H1 (cell line): ENCODE results near the gene ANKRD6. TPM values are rescaled to one million over a fixed set of nuclear protein-coding genes. Genes with fewer than 3 reads are reported as not detected.

Experiments used
- CTCF ChIA-PET: fragments of 300-600 bp; sonication (Branson Sonifier 250); formaldehyde crosslinking; loops from one replicate; lab custom pipeline; 2021; ENCODE audit not compliant: partially characterized antibody; lab: Charles Lee
- POLR2A ChIA-PET: fragments of 300-600 bp; sonication (Branson Sonifier 250); formaldehyde crosslinking; loops from one replicate; lab custom pipeline; 2021; ENCODE audit warnings: inconsistent platforms; ENCODE audit not compliant: partially characterized antibody; lab: Charles Lee
- DNase-seq, 2 experiments: peaks; one replicate each; pipeline versions ENCODE4 v3.0.0 to v3.0.0-alpha.2; 2010 to 2022; ENCODE audit warnings: low spot score in 2 of 2, low read depth in 1 of 2, mixed read lengths in 1 of 2
- FAIRE-seq: peaks from 2 replicates; lab custom pipeline; 2011; peaks lifted over from hg19 to GRCh38; lab: Jason Lieb, UNC
- H2AFZ ChIP-seq: 2 replicates; pipeline ENCODE4 v1.8.1; 2012; ENCODE audit warnings: low read length, inconsistent platforms
- H2AK5ac ChIP-seq: 2 replicates; pipeline ENCODE4 v1.6.1; 2013; ENCODE audit warnings: low read depth, low read length
- H2BK120ac ChIP-seq: replicated peaks from 2 replicates; pipeline ENCODE3; 2013; ENCODE audit warnings: low read depth, low read length, inconsistent platforms
- H2BK12ac ChIP-seq: 2 replicates; pipeline ENCODE4 v1.6.1; 2013; ENCODE audit warnings: low read depth, low read length
- H2BK15ac ChIP-seq: 2 replicates; pipeline ENCODE4 v1.6.1; 2013; ENCODE audit warnings: low read length
- H2BK20ac ChIP-seq: 2 replicates; pipeline ENCODE4 v1.6.1; 2013; ENCODE audit warnings: low read length
- H2BK5ac ChIP-seq: 2 replicates; pipeline ENCODE4 v1.6.1; 2013; ENCODE audit warnings: low read depth, low read length
- H3K14ac ChIP-seq: 2 replicates; pipeline ENCODE4 v1.6.1; 2013; ENCODE audit warnings: inconsistent platforms; ENCODE audit not compliant: insufficient read length
- H3K18ac ChIP-seq: 2 replicates; pipeline ENCODE4 v1.6.1; 2013; ENCODE audit warnings: low read length; ENCODE audit errors: extremely low read depth
- H3K23ac ChIP-seq: 2 replicates; pipeline ENCODE4 v1.6.1; 2013; ENCODE audit warnings: inconsistent platforms; ENCODE audit not compliant: insufficient read length
- H3K23me2 ChIP-seq: 2 replicates; pipeline ENCODE4 v1.6.1; 2013; ENCODE audit warnings: low read depth, low read length
- H3K27ac ChIP-seq: 2 replicates; pipeline ENCODE4 v1.6.1; 2011; ENCODE audit warnings: low read depth, low read length, inconsistent platforms
- H3K27me3 ChIP-seq, 4 experiments: replicated peaks in 1 of 4; 1 replicate in 1 of 4; 2 replicates in 3 of 4; pipeline versions ENCODE4 v1.6.1 to v1.8.1; 2011 to 2013; ENCODE audit warnings: low read length in 3 of 4, mild to moderate bottlenecking in 3 of 4, inconsistent platforms in 2 of 4, mixed read lengths in 2 of 4, moderate library complexity in 1 of 4; ENCODE audit not compliant: control insufficient read depth in 3 of 4, insufficient read depth in 3 of 4; ENCODE audit errors: extremely low read depth in 1 of 4
- H3K36me3 ChIP-seq, 4 experiments: 2 replicates each; pipeline versions ENCODE4 v1.6.1 to v1.8.1; 2011 to 2013; ENCODE audit warnings: mild to moderate bottlenecking in 4 of 4, low read length in 3 of 4, moderate library complexity in 2 of 4, control low read depth in 1 of 4, inconsistent platforms in 1 of 4; ENCODE audit not compliant: insufficient read depth in 4 of 4, control insufficient read depth in 2 of 4
- H3K4ac ChIP-seq: replicated peaks from 2 replicates; pipeline ENCODE3; 2013; ENCODE audit warnings: low read length, low read depth, mixed read lengths, inconsistent platforms; ENCODE audit not compliant: insufficient read length
- H3K4me1 ChIP-seq, 4 experiments: replicated peaks in 1 of 4; 1 replicate in 1 of 4; 2 replicates in 3 of 4; pipeline versions ENCODE4 v1.6.1 to v1.8.1; 2011 to 2013; ENCODE audit warnings: low read length in 3 of 4, inconsistent platforms in 2 of 4, mixed read lengths in 1 of 4; ENCODE audit not compliant: insufficient read depth in 4 of 4, control insufficient read depth in 3 of 4
- H3K4me2 ChIP-seq, 2 experiments: 2 replicates each; pipeline versions ENCODE4 v1.6.1 to v1.8.1; 2011 to 2013; ENCODE audit warnings: low read depth in 2 of 2, low read length in 2 of 2, control low read depth in 1 of 2, inconsistent platforms in 1 of 2, mild to moderate bottlenecking in 1 of 2; ENCODE audit not compliant: insufficient read depth in 1 of 2
- H3K4me3 ChIP-seq, 4 experiments: fragments of 200-600, 300-600 bp in 1 of 4; sonication (generic), shearing (Covaris generic), sonication (Bioruptor Twin) in 1 of 4; 2 replicates each; pipeline versions ENCODE4 v1.5.1 to v1.8.1; 2011 to 2016; ENCODE audit warnings: low read length in 4 of 4, low read depth in 3 of 4, control low read depth in 2 of 4, inconsistent platforms in 2 of 4, mild to moderate bottlenecking in 2 of 4, mixed read lengths in 1 of 4, moderate library complexity in 1 of 4; ENCODE audit not compliant: insufficient read depth in 2 of 4; ENCODE audit errors: extremely low read depth in 1 of 4
- H3K56ac ChIP-seq: replicated peaks from 2 replicates; pipeline ENCODE3; 2013; ENCODE audit warnings: low read depth, mild to moderate bottlenecking, mixed read lengths, low read length, inconsistent platforms; ENCODE audit not compliant: insufficient read length
- H3K79me1 ChIP-seq: 2 replicates; pipeline ENCODE4 v1.6.1; 2013; ENCODE audit warnings: low read depth, low read length, control low read depth
- H3K79me2 ChIP-seq, 2 experiments: 2 replicates each; pipeline versions ENCODE4 v1.6.1 to v1.8.1; 2012 to 2013; ENCODE audit warnings: low read length in 2 of 2, mild to moderate bottlenecking in 2 of 2, inconsistent platforms in 1 of 2; ENCODE audit not compliant: insufficient read depth in 2 of 2, control insufficient read depth in 1 of 2
- H3K9ac ChIP-seq, 4 experiments: replicated peaks in 1 of 4; 1 replicate in 1 of 4; 2 replicates in 3 of 4; pipeline versions ENCODE4 v1.6.1 to v1.8.1; 2011 to 2013; ENCODE audit warnings: low read depth in 3 of 4, low read length in 3 of 4, control low read depth in 2 of 4, mild to moderate bottlenecking in 2 of 4, moderate library complexity in 2 of 4, inconsistent platforms in 1 of 4; ENCODE audit errors: extremely low read depth in 1 of 4
- H3K9me3 ChIP-seq, 2 experiments: 2 replicates each; pipeline versions ENCODE4 v1.6.1 to v1.8.1; 2012 to 2013; ENCODE audit warnings: mild to moderate bottlenecking in 2 of 2, moderate library complexity in 2 of 2, control low read depth in 1 of 2, inconsistent platforms in 1 of 2, low read depth in 1 of 2, low read length in 1 of 2, mixed read lengths in 1 of 2; ENCODE audit not compliant: insufficient read depth in 2 of 2
- H4K20me1 ChIP-seq, 2 experiments: replicated peaks in 1 of 2; 2 replicates each; pipeline versions ENCODE3 to v1.8.1; 2011 to 2013; ENCODE audit warnings: inconsistent platforms in 2 of 2, low read length in 2 of 2, mild to moderate bottlenecking in 1 of 2; ENCODE audit not compliant: insufficient read depth in 2 of 2, control insufficient read depth in 1 of 2
- H4K5ac ChIP-seq: 2 replicates; pipeline ENCODE4 v1.6.1; 2013; ENCODE audit warnings: low read length, low read depth, mixed read lengths, inconsistent platforms; ENCODE audit not compliant: insufficient read length
- H4K8ac ChIP-seq: 2 replicates; pipeline ENCODE4 v1.8.0; 2013; ENCODE audit warnings: mild to moderate bottlenecking, moderate library complexity, low read length, inconsistent platforms; ENCODE audit not compliant: insufficient read depth; ENCODE audit errors: extremely low read depth
- H4K91ac ChIP-seq: replicated peaks from 2 replicates; pipeline ENCODE3; 2013; ENCODE audit warnings: low read length, mixed read lengths, inconsistent platforms; ENCODE audit not compliant: insufficient read length
- ASH2L ChIP-seq: fragments of 200-600, 300-600 bp; sonication (generic); IDR thresholded peaks from one replicate; pipeline ENCODE4 v1.7.1; 2017; ENCODE audit warnings: low read length
- BRCA1 ChIP-seq: IDR thresholded peaks from 2 replicates; pipeline ENCODE4 v1.6.1; 2012; ENCODE audit warnings: low read depth, low read length, improper control_type of control experiment
- FOSL1 ChIP-seq: IDR thresholded peaks from 2 replicates; pipeline ENCODE4 v1.6.1; 2011; ENCODE audit warnings: mild to moderate bottlenecking, low read depth, low read length, moderate library complexity; ENCODE audit not compliant: insufficient read depth
- KDM5A ChIP-seq: fragments of 200-600 bp; IDR thresholded peaks from 2 replicates; pipeline ENCODE4 v1.7.1; 2012; ENCODE audit warnings: mild to moderate bottlenecking, low read length, inconsistent platforms, mixed read lengths
- POLR2AphosphoS5 ChIP-seq: IDR thresholded peaks from 2 replicates; pipeline ENCODE4 v1.6.1; 2011; ENCODE audit warnings: low read depth, low read length
- SIN3A ChIP-seq, 2 experiments: IDR thresholded peaks in 1 of 2; conservative IDR thresholded peaks in 1 of 2; 2 replicates each; pipeline ENCODE4 v1.6.1; 2011 to 2012; ENCODE audit warnings: low read length in 2 of 2, improper control_type of control experiment in 1 of 2, low read depth in 1 of 2, mild to moderate bottlenecking in 1 of 2
- SIX5 ChIP-seq: IDR thresholded peaks from 2 replicates; pipeline ENCODE4 v1.6.1; 2011; ENCODE audit warnings: mild to moderate bottlenecking, low read depth, low read length
- polyA plus RNA-seq, 7 experiments: library from polyadenylated mRNA; depleted of rRNA in 3 of 7; stranded (reverse) in 5 of 7; unstranded in 2 of 7; fragments of >200 nt in 5 of 7; fragments of 200-250 nt in 2 of 7; gene quantifications; 1 replicate in 5 of 7; 2 replicates in 1 of 7; 4 replicates in 1 of 7; pipeline versions ENCODE4 v1.2.1 to v1.2.3, GENCODE V29; 2011 to 2013; ENCODE audit warnings: missing spikeins in 2 of 7, mixed read lengths in 2 of 7
- total RNA-seq: library from RNA; stranded (reverse); fragmentation: NEBNext Ultra II Directional; extraction: Animal tissue kit (Norgen Biotek cat#: 25700); gene quantifications from 2 replicates; pipeline ENCODE4 v1.2.1, GENCODE V29; 2021

ANKRD6 gene
- total and polyA plus RNA-seq, 2 of the 8 experiments (the other 6 are each of a cell fraction or from before 2014, with no cell fraction given): 5.9 to 12.8 TPM

DNA sequence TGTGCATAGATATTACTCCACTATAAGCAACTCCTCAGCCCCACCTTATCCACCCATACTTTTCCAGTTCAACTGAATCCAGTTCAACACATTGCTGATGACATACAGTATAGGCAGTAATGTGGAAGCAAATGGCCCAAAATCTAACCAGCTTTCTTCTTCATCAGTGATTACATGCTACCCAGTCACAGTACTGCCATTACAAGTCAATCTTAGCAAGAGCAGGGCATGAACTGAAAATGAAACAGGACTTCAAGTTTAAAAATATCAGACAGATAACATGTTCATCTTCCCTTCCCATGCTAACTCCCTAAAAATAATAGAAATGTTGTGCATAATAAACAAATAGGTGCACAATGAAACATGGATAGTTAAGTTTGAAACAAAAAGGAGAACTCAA, 40.1 kb upstream of the ANKRD6 start:
- Histone ChIP-seq H2AK5ac (no peak overlapping the region), H3K4me1 (no peaks in the 10 kb centered on the region), H3K79me2 (0 out of 4 replicates have a peak, but pooled peaks cover 0 to 2% of the 10 kb centered on the region in 2 experiments), H2BK120ac (no peak overlapping the region), H3K23me2 (no peaks in the 10 kb centered on the region), H4K20me1 (no peaks in the 10 kb centered on the region), H2BK5ac (no peak overlapping the region), H3K4ac (no peak overlapping the region), H3K4me3 (no peak overlapping the region), H2BK20ac (no peak overlapping the region), H3K14ac (no peak overlapping the region), H3K79me1 (no peaks in the 10 kb centered on the region), H3K23ac (no peak overlapping the region), H2AFZ (no peak overlapping the region), H3K9ac (no peak overlapping the region), H3K18ac (no peak overlapping the region), H2BK15ac (no peak overlapping the region), H3K9me3 (no peaks in the 10 kb centered on the region), H3K36me3 (no peaks in the 10 kb centered on the region), H3K4me2 (no peak overlapping the region), H3K27me3 (no peaks in the 10 kb centered on the region), H2BK12ac (no peak overlapping the region), H4K91ac (no peak overlapping the region), H4K8ac (no peak overlapping the region), H4K5ac (no peak overlapping the region), H3K56ac (no peak overlapping the region), H3K27ac (no peak overlapping the region)
- no peak for DNase-seq
- FAIRE-seq: no peak
- CTCF ChIA-PET: no interaction called here
- POLR2A ChIA-PET: no interaction called here
- TF ChIP-seq ASH2L (no peak), SIX5 (no peak), BRCA1 (no peak), KDM5A (no peak), SIN3A (conservative IDR thresholded peaks at IDR 0.05 in 1 of 2, IDR thresholded peaks at IDR 0.05 in 1 of 2; ENCODE audit: low read depth in 1 of 2, low read length in 2 of 2) (no peak), FOSL1 (no peak), POLR2AphosphoS5 (no peak)
